Measurements from ENCODE around the gene ADGRE3.
A peak's percentile ranks its signal among the peaks of the same experiment; 100 is the strongest.

The ADGRE3 gene

DNA sequence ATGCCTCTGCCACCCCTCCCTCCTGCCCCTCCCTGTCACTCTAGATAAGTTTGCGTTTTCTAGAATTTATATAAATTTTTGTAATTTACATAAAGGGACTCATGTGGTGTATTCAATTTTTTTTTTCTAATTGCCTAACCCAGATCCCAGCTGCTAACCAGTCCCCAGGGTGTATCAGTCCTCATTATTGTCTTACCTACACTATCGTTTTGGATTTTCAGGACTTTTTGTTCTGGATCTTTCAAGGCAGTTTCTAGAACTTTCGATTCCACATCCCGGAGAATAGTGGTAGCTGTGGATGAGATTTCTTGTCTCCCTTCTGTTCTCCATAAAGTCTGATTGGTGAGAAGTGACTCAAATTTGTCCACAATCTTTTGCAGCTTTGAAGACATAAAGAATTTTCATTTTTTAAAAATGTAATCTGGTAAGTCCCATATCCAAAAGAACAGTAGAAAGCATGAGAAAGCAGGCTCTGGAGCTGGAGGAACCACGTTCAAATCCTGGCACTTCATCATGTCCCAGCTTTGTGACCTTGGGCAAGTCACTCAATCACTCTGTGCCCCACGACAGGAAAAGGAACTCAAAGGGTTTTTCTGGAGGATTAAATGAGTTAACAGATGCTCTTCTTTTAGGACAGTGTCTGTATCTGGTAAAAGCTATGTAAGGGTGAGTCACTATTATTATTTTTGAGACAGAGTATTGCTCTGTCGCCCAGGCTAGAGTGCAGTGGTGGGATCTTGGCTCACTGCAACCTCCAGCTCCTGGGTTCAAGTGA is 19.7 kb downstream of the ADGRE3 start:
- TF ChIP-seq, protein P1, sequence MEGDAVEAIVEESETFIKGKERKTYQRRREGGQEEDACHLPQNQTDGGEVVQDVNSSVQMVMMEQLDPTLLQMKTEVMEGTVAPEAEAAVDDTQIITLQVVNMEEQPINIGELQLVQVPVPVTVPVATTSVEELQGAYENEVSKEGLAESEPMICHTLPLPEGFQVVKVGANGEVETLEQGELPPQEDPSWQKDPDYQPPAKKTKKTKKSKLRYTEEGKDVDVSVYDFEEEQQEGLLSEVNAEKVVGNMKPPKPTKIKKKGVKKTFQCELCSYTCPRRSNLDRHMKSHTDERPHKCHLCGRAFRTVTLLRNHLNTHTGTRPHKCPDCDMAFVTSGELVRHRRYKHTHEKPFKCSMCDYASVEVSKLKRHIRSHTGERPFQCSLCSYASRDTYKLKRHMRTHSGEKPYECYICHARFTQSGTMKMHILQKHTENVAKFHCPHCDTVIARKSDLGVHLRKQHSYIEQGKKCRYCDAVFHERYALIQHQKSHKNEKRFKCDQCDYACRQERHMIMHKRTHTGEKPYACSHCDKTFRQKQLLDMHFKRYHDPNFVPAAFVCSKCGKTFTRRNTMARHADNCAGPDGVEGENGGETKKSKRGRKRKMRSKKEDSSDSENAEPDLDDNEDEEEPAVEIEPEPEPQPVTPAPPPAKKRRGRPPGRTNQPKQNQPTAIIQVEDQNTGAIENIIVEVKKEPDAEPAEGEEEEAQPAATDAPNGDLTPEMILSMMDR (IDR thresholded peaks at IDR 0.05; ENCODE audit: low read depth, low read length, missing control alignments): no peak
- H3K4me3 ChIP-seq (replicated peaks; ENCODE audit: low read depth, low read length): no peak overlapping the region
- DNase-seq (ENCODE audit: extremely low read depth, low read depth): no peak

DNA sequence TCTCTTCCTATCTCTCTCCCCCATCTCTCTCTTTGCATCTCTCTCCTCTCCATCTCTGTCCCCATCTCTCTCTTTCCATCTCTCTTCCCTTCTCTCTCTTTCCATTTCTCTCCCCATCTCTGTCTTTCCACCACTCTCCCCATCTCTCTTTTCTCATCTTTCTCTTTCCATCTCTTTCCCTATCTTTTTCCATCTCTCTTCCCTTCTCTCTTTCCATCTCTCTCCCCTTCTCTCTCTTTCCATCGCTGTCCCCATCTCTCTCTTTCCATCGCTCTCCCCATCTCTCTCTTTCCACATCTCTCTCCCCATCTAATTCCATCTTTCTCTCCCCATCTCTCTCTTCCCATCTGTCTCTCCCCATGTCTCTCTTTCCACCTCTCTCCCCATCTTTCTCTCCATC is 24.5 kb downstream of the ADGRE3 start:
- TF ChIP-seq, protein P1 (IDR thresholded peaks at IDR 0.05; ENCODE audit: low read depth, low read length, missing control alignments): no peak

DNA sequence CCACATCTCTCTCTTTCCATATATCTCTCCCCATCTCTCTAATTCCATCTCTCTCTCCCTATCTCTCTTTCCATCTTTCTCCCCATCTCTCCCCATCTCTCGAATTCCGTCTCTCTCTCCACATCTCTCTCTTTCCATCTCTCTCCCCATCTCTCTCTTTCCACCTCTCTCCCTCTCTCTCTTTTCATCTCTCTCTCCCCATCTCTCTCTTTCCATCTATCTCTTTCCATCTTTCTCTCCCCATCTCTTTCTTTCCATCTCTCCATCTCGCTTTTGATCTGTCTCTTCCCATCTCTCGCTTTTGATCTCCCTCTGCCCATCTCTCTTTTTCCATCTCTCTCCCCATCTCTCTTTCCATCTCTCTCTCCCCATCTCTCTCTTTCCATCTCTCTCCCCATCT is 25.6 kb downstream of the ADGRE3 start:
- TF ChIP-seq, protein P1 (IDR thresholded peaks at IDR 0.05; ENCODE audit: low read depth, low read length, missing control alignments): no peak
- no peak for DNase-seq (ENCODE audit: extremely low read depth, low read depth)
- H3K4me3 ChIP-seq (replicated peaks; ENCODE audit: low read depth, low read length): no peak overlapping the region

More for the DNA sequence above, 24.5 kb downstream of the ADGRE3 start:
- H3K4me3 ChIP-seq (replicated peaks; ENCODE audit: low read depth, low read length): no peak overlapping the region
- DNase-seq (ENCODE audit: extremely low read depth, low read depth): no peak

DNA sequence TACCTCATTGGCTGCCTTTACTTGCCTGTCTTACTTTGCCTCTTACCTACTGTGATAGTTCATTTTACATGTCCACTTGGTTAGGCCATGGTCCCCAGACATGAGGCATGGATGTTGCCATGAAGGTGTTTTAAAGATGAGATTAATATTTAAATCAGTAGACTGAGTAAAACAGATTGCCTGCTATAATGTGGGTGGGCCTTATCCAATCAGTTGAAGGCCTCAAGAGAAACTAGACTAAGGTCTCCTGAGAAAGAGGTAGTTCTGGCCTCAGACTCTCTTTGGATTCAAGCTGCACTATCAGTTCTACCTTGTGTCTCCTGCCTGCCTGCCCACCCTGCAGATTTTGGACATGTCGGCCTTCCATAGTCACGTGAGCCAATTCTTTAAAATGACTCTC is 26.1 kb downstream of the ADGRE3 start:
- H3K4me3 ChIP-seq (replicated peaks; ENCODE audit: low read depth, low read length): no peak overlapping the region
- TF ChIP-seq, protein P1 (IDR thresholded peaks at IDR 0.05; ENCODE audit: low read depth, low read length, missing control alignments): no peak
- DNase-seq (ENCODE audit: extremely low read depth, low read depth): no peak

DNA sequence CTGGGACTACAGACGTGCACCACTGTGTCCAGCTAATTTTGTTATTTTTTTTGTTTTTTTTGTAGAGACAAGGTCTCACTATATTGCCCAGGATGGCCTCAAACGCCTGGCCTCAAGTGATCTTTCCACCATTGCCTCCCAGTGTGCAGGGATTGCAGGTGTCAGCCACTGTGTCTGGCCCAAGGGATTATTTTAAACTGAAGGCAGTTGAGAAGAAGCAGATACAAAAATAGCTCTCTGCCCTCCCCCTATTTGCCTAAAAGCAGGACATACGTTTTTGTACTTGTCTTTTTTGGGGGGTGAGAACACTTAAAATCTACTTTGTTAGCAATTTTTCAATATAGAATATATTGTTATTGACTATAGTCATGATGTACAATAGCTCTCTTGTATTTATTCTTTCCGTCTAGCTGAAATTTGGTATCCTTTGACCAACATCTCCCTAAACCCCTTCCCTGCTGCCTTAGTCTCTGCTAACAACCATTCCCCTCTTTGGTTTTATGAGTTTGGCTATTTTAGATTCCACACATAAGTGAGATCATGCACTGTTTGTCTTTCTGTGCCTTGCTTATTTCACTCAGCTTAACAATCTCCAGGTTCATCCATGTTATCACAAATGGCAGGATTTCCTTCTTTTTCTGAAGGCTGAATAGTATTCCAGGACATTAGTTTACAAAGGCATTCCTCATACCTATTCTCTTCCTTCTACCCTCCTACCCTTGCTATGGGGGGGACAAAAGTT is 34.9 kb downstream of the ADGRE3 start:
- TF ChIP-seq, protein P1 (IDR thresholded peaks at IDR 0.05; ENCODE audit: low read depth, low read length, missing control alignments): no peak
- H3K4me3 ChIP-seq (replicated peaks; ENCODE audit: low read depth, low read length): no peak overlapping the region
- DNase-seq (ENCODE audit: extremely low read depth, low read depth): no peak

DNA sequence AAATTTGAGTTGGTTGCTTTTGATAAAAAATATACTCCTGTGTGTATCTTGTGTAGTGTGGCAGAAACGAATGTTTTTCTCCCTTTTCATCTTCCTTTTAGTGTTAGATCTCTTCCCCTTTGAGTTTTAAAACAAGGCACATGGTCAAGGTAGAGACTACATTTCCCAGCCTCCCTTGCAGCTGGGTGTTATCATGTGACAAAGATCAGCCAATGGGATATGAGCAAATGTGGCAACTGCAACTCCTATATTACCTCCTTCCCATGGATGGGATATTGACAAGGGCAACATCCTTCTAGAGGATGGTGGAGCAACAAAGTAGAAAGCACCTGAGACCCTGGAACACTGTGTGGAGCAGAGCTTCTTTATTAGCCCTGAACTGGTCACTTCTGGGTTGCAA is 42.4 kb downstream of the ADGRE3 start:
- peak; percentile 9 for DNase-seq (ENCODE audit: extremely low read depth, low read depth)
- TF ChIP-seq, protein P1 (IDR thresholded peaks at IDR 0.05; ENCODE audit: low read depth, low read length, missing control alignments): no peak
- H3K4me3 ChIP-seq (replicated peaks; ENCODE audit: low read depth, low read length): no peak overlapping the region
